ENCODE measurements around the gene TP73.
A peak's percentile ranks its signal among the peaks of the same experiment; 100 is the strongest.
"Not testable (repeated sequence)": the region's sequence is repeated elsewhere in the genome, so short reads cannot be mapped to it uniquely, and the experiment has no call there.

TP73 gene

DNA sequence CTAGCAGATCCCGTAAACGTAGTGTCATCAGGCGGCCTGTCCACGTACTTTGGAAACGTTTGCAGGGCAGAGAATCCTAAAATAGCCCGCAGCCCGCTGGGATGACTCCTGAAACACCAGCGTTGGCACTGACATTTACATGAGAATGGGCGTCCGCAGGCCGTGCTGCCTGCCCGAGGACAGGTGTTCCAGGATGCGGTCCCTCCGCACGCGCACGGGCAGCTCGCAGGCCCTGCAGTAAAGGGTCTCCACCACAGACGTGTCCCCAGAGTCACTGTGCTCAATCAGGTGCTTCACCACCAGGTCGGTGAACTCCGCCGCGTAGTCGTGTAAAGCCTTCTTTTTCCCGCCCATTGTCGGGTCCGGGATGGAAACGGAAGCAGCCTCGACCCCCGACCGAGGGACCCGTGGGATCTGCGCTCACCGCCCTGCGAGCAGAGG is 94.1 kb downstream of the TP73 start:
- DNase-seq, result peak; percentile 1

DNA sequence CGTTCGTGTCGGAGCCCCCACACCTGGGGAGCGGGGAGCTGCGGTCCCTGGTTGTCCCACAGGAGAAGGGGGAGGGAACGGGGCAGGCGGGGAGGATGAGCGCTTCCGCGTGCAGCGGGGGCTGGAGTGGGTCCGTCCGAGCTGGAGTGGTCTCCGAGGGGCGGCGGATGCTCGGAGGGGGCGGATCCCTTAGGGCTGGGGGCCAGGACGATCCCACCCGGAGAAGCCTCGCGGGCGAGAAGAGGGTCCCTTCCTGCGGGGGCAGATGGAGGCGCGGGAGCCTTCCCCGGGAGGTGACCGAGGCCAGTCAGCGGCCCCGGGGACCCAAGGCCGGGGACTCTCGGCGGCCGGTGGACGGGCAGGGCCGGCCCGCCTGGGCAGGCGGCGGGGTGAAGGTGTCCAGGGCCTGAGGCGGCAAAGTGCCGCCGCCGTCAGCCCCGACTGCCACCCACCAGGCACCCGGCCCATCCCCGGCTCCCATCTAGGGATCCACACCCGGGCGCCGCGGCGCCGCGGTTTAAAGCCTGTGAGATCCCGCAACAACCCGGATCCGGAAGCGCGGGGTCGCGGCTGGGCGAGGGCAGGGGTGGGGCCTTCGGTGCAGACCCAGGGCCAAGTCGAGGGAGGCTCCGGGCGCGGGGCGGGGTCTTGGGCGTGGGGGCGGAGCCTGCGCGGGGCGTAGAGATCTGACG is 94.7 kb downstream of the TP73 start:
- DNase-seq, result peak; percentile 78

DNA sequence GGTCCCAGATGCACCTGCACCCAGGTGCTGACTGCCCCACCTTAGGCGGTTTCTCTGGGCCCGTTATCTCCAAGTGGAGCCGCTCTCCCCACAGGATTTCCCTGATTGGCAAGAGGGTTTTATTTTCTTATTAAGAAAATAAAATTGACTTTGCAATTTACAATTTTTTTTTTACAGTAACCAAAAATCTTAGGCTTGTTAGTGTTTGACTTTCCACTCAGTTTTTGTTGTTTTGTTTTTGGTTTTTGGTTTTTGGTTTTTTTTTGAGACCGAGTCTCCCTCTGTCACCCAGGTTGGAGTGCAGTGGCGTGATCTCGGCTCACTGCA is 95.2 kb downstream of the TP73 start:
- no peak for DNase-seq

- no peak for DNase-seq
These were observed 95.6 kb downstream of the TP73 start for GRCh38 chr1:3747903-3748302.

DNA sequence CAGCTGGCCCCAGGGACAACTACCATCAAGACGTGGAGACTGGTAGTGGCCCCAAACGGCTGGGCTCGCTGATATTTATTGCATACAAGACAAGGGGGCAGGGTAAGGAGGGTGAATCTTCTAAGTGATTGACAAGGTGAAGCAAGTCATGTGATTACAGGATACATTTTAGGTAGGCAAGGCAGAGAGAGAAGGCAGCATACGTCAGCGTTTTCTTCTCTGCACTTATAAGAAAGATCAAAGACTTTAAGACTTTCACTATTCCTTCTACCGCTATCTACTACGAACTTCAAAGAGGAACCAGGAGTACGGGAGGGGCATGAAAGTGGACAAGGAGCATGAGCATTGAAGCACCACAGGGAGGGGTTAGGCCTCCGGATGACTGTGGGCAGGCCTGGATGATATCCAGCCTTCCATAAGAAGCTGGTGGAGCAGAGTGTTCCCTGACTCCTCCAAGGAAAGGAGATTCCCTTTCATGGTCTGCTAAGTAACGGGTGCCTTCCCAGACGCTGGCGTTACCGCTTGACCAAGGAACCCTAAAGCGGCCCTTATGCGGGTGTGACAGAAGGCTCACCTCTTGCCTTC is 96.1 kb downstream of the TP73 start:
- not testable (repeated sequence) for DNase-seq

- no peak for DNase-seq
These were observed 97.2 kb downstream of the TP73 start for GRCh38 chr1:3749512-3749911.

GRCh38 chr1:3750741-3751140 is 98.4 kb downstream of the TP73 start:
- DNase-seq, result no peak

GRCh38 chr1:3752400-3752945 is 100.2 kb downstream of the TP73 start, which contains the start of gene CCDC27:
Gene CCDC27 (plus strand): TSS chr1:3752450. CDS start chr1:3752482, 32 bp downstream.
- no peak for DNase-seq

GRCh38 chr1:3753656-3754454 is 101.5 kb downstream of the TP73 start:
- no peak for DNase-seq

GRCh38 chr1:3756394-3756793 is 104.1 kb downstream of the TP73 start:
- no peak for DNase-seq

DNA sequence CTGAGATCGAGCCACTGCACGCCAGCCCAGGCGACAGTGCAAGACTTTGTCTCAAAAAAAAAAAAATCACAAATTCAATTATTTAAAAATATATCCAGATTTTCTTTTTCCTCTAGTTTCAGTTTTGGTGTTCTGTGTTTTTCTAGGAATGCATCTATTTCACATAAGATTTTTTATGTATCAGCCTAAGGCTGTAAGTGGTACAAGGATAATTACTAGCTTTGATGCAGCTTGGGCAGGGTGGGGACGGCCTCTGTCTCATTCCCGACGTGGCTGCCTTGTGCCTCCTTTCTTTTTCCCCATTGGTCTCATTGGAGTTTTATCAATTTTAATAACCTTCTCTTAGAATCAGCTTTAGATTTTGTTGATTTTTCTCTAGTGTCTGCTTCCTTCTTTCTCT is 106.8 kb downstream of the TP73 start:
- no peak for DNase-seq

DNA sequence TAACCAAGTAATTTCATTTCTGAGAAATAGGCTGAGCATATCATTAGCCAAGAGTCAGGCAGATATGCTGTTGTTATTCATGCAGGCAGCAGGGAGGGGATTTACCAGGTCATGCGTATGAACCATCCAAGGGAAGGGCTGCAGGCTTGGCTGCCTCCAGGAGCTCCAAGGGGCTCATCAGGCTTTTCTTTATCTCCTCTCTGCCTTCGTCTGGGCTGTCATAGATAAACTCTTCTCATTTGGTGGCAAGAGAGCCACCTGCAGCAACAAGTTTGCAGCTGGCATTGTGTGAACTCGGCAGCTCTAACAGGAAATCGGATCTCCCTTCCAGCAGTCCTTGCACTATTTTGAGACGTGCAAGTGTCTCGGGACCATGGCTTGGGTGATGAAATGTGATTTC is 107.5 kb downstream of the TP73 start:
- DNase-seq, result no peak

DNA sequence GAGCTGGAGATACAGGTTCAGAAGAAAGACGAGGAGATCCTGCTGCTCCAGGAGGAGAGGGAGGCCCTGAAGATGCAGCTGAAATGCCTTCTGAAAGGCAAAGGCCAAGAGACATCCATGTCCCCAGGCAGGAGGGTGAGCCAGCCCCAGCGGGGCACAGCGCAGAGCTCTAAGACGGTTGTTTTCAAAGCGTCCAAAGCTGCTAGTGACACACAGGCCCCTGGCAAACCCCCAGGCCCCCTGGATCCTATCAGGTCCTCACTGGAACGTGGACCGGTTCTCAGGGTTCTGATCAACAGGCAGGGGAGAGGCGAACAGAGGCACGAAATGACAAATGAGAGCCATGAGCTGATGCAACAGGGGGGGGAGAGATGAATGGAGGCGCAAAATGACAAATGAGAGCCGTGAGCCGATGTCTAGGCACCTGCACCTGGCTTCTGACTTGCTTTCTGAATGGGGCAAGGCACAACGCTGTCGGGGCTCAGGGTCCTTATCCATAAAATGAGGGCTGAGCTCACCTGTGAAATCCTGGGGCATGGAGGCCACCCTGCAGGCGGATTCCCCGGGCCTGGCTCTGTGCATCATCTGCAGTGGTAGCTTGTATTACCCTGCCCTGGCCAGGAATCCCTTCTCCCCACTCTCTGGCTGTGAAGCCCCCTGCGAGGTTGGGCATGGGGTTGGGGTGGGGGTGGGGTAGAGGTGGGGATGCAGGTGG is 109.1 kb downstream of the TP73 start:
- DNase-seq, result no peak

- DNase-seq, result no peak
These were observed 110.0 kb downstream of the TP73 start for GRCh38 chr1:3762151-3762872.

DNA sequence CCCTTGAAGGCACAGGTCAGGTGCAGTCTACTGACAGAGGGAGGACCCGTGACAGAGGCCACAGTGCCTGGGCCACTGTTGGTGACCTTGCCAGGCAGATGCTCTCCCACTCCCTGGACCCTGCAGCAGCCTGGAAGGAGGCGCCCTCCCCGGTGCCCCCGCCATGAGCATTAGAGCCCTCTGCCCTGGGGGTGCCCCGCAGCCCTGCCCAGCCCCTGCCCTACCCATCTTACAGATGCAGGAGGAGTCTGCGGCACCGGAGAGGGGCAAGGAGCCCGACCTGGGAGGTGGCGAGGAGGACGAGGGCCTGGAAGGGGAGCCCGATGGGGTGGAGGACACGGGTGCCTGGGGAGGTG is 110.5 kb downstream of the TP73 start:
- DNase-seq, result no peak

GRCh38 chr1:3763351-3764125 is 111.2 kb downstream of the TP73 start:
- DNase-seq, result no peak

DNA sequence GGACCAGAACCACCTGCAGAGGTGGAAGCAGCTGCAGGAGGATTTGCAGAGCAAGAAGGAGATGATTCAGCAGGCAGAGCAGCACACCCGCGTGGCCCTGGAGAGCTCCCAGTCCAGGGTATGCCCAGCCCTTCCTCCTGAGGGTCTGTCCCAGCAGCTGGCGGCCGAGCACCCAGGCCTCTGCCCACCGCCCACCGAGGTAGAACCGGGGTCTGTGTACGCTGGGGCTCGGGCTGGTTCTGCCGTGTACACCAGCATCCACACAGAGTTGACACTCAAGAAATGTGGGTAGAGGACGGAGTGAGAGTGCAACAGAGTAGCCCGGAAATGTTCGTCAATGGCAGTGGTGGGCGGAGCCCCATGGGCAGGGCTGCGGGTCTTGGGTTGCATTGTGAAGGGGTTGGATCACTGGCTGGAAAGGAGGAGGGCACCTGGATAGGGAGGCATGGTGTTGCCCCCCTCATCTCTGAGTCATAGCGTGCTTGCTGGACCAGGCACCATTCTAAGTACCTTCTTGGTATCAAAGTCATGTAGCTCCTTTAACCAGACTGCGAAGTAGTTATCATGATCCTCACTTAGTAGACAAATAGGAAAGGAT is 115.1 kb downstream of the TP73 start:
- no peak for DNase-seq

DNA sequence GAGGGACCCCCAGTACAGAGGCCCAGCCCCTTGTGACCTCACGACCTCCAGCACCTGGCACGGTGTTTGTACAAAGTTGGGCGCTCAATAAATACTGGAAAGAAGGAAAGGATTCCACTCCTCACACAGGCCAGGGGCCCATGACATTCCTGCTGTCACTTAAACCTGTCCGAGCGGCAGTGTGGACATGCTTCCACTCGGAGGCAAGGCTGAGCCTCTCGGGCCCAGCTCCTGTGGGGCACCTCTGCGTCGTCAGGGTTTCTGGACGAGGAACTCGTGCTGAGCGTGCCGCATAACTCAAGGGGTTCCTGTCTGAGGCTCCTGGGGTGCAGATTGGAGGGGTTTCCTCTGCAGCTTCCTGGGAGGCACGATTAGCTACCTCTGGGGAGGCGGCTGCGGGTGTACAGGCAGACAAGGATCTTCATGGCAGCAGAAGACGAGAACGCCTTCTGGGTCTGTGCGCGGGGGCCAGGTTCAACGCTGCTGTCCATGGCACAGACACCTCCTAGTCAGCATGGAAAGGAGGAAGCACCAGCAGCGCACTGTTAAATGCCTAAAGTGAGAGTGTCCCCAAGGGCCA is 116.6 kb downstream of the TP73 start:
- no peak for DNase-seq

DNA sequence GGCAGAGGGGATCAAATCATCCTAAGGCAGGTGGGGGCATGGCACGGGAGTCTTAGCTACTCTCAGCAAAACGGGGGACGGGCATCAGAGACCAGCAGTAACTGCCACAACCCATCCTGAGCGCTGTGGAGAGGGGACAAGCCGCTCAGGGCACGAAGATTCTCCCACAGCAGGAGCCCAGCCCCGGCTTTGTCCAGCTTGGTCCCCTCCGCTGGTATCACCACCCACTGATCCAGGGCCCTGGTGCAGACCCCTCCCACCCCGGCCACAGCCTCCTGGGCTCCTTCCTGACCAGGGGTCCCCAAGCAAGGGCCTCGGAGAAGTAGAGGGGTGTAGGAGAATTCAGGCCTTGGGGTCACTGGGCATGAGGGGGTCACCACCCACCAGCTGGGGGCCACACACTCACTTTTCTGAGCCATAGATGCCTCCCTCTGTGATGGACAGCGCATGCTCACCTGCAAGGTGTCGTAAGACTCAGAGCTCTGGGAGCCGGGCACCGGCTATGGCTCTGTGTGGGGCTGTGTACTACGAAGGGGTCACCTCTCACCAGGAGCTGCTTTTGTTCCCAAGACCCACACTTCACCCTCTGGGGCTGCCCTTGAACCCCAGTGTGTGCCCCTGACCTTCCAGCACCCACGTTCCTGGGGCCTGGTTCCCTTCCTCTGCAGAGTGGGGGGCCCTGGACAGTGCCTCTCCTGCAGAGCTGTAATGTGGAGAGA is 117.9 kb downstream of the TP73 start:
- DNase-seq, result no peak

Data from fibroblast of skin of back (primary cell).